ENCODE data around the gene ZNF786. TPM values are rescaled to one million over a fixed set of nuclear protein-coding genes. Genes with fewer than 3 reads are reported as not detected.

ZNF786 gene
- polyA plus RNA-seq, 3 donors, result 0.84 to 2.6 (median 1.2) TPM

GRCh38 chr7:149060156-149060555, 30.4 kb downstream of the ZNF786 start:
- no peak for TF ChIP-seq CTCF (IDR thresholded peaks at IDR 0.05)
- H3K4me3 Mint-ChIP-seq, result no peak overlapping the region

GRCh38 chr7:149053885-149054284, 36.6 kb downstream of the ZNF786 start:
- no peak overlapping the region for H3K4me3 Mint-ChIP-seq
- no peaks in the 10 kb centered on the region for H3K4me1 ChIP-seq (ENCODE audit: control insufficient read depth in 1 of 2, insufficient read depth in 2 of 2, low read length in 2 of 2)
- H3K36me3 Mint-ChIP-seq, result no peaks in the 10 kb centered on the region
- H3K9me3 Mint-ChIP-seq, result peaks cover 0 to 3% (median 0%) of the 10 kb centered on the region in 7 donors
- peaks cover 2 to 7% (median 3%) of the 10 kb centered on the region in 3 donors for H3K27me3 Mint-ChIP-seq (ENCODE audit: low read depth in 3 of 3)
- no peak overlapping the region for H3K4me3 ChIP-seq (replicated peaks in 1 of 3; ENCODE audit: low read depth in 2 of 3, low read length in 3 of 3)
- no peak for TF ChIP-seq CTCF (IDR thresholded peaks at IDR 0.05)
- H3K36me3 ChIP-seq (replicated peaks in 1 of 2; ENCODE audit: control insufficient read depth in 1 of 2, insufficient read depth in 2 of 2, low read length in 2 of 2), result no peaks in the 10 kb centered on the region
- H2AFZ ChIP-seq (ENCODE audit: insufficient read depth, low read depth, low read length, poor library complexity, severe bottlenecking), result no peak overlapping the region
- no peaks in the 10 kb centered on the region for H3K9me3 ChIP-seq (replicated peaks in 1 of 2; ENCODE audit: control insufficient read depth in 1 of 2, insufficient read depth in 1 of 2, low read length in 2 of 2)
- H3K79me2 ChIP-seq (ENCODE audit: insufficient read depth, low read length), result no peaks in the 10 kb centered on the region
- no peak overlapping the region for H3K4me2 ChIP-seq (replicated peaks; ENCODE audit: extremely low read depth, low read length, poor library complexity, severe bottlenecking)
- intact Hi-C loops (cut with micrococcal nuclease), result no loop called here
- WGBS (ENCODE audit: insufficient coverage), result 95% methylated on average over 3 of the region's 8 CpGs
- no peaks in the 10 kb centered on the region for H3K27me3 ChIP-seq (ENCODE audit: control insufficient read depth in 2 of 2, insufficient read depth in 2 of 2, low read length in 2 of 2)
- no peak for DNase-seq
- H3K4me1 Mint-ChIP-seq, result no peaks in the 10 kb centered on the region
- no peaks in the 10 kb centered on the region for H4K20me1 ChIP-seq (ENCODE audit: insufficient read depth, low read length)
- H3K27ac Mint-ChIP-seq, result no peak overlapping the region
- no peak overlapping the region for H3K27ac ChIP-seq (ENCODE audit: low read depth in 1 of 2, low read length in 2 of 2)
- no peak overlapping the region for H3K9ac ChIP-seq (ENCODE audit: insufficient read depth, low read length, poor library complexity, severe bottlenecking)

More at GRCh38 chr7:149060156-149060555, 30.4 kb downstream of the ZNF786 start:
- Mint-ChIP-seq H3K9me3 (peaks cover 0 to 3% (median 0%) of the 10 kb centered on the region in 7 donors), H3K36me3 (no peaks in the 10 kb centered on the region), H3K27me3 (ENCODE audit: low read depth in 3 of 3) (peaks cover 0 to 2% (median 0%) of the 10 kb centered on the region in 3 donors), H3K4me1 (peaks cover 8% of the 10 kb centered on the region), H3K27ac (no peak overlapping the region)
- Histone ChIP-seq H4K20me1 (ENCODE audit: insufficient read depth, low read length) (no peaks in the 10 kb centered on the region), H3K4me1 (ENCODE audit: control insufficient read depth in 1 of 2, insufficient read depth in 2 of 2, low read length in 2 of 2) (peaks cover 0 to 4% of the 10 kb centered on the region in 2 donors), H3K9ac (ENCODE audit: insufficient read depth, low read length, poor library complexity, severe bottlenecking) (no peak overlapping the region), H3K4me2 (replicated peaks; ENCODE audit: extremely low read depth, low read length, poor library complexity, severe bottlenecking) (no peak overlapping the region), H3K4me3 (replicated peaks in 1 of 3; ENCODE audit: low read depth in 2 of 3, low read length in 3 of 3) (no peak overlapping the region), H3K79me2 (ENCODE audit: insufficient read depth, low read length) (no peaks in the 10 kb centered on the region), H3K36me3 (replicated peaks in 1 of 2; ENCODE audit: control insufficient read depth in 1 of 2, insufficient read depth in 2 of 2, low read length in 2 of 2) (no peaks in the 10 kb centered on the region), H2AFZ (ENCODE audit: insufficient read depth, low read depth, low read length, poor library complexity, severe bottlenecking) (no peak overlapping the region), H3K9me3 (replicated peaks in 1 of 2; ENCODE audit: control insufficient read depth in 1 of 2, insufficient read depth in 1 of 2, low read length in 2 of 2) (no peaks in the 10 kb centered on the region), H3K27ac (ENCODE audit: low read depth in 1 of 2, low read length in 2 of 2) (no peak overlapping the region), H3K27me3 (ENCODE audit: control insufficient read depth in 2 of 2, insufficient read depth in 2 of 2, low read length in 2 of 2) (no peaks in the 10 kb centered on the region)
- intact Hi-C loops (cut with micrococcal nuclease), result no loop called here
- no peak for DNase-seq
- 50% methylated on average over 1 of the region's 1 CpG for WGBS (ENCODE audit: insufficient coverage)
